DND-41 (cell line): Measurements from ENCODE around the gene CARD11.

Experiments used
- CTCF ChIP-seq: IDR thresholded peaks from 2 replicates; pipeline ENCODE4 v1.5.1; 2012; ENCODE audit warnings: borderline replicate concordance, low read length, moderate library complexity, mild to moderate bottlenecking; ENCODE audit not compliant: poor library complexity, severe bottlenecking; ENCODE audit errors: extremely low read depth
- EZH2 ChIP-seq: IDR thresholded peaks from 3 replicates; pipeline ENCODE4 v1.6.1; 2012; ENCODE audit warnings: borderline replicate concordance, low read depth, mild to moderate bottlenecking, moderate library complexity, low read length, inconsistent platforms; ENCODE audit not compliant: severe bottlenecking

- TF ChIP-seq CTCF (no peak), EZH2 (no peak)
Observed at GRCh38 chr7:2887816-2888215, 155.9 kb downstream of the CARD11 start.
